OCI-LY7 (cell line): ENCODE data around the gene TLCD5. TPM values are rescaled to one million over a fixed set of nuclear protein-coding genes. Genes with fewer than 3 reads are reported as not detected.

Experiments
- BruUV-seq: library from RNA; stranded (reverse); fragments of 400-500 nt; replicated peaks from 2 replicates; lab custom pipeline; 2021; lab: Mats Ljungman, UMichigan
- CTCF ChIA-PET: fragments of 300-600 bp; sonication (Branson Sonifier 250); formaldehyde crosslinking; loops from one replicate; lab custom pipeline; 2022; ENCODE audit warnings: antibody characterized with exemption; ENCODE audit not compliant: unreplicated experiment; lab: Charles Lee
- POLR2A ChIA-PET: fragments of 300-600 bp; sonication (Branson Sonifier 250); formaldehyde crosslinking; loops from one replicate; lab custom pipeline; 2022; ENCODE audit warnings: antibody characterized with exemption; lab: Charles Lee
- DNase-seq: peaks from one replicate; pipeline ENCODE4 v3.0.0-alpha.2; 2015; ENCODE audit warnings: low spot score
- H2AFZ ChIP-seq: fragments of 200-600 bp; sonication (generic), shearing (Covaris generic); 2 replicates; pipeline ENCODE4 v1.6.1; 2014; ENCODE audit warnings: mild to moderate bottlenecking, antibody characterized with exemption, low read length, moderate library complexity
- H3K27ac ChIP-seq: fragments of 200-600 bp; sonication (generic); 2 replicates; pipeline ENCODE4 v1.5.1; 2014; ENCODE audit warnings: mixed run types, low read depth, mild to moderate bottlenecking, moderate library complexity, low read length, inconsistent platforms; ENCODE audit not compliant: poor library complexity, severe bottlenecking
- H3K36me3 ChIP-seq: fragments of 200-600 bp; sonication (generic); 2 replicates; pipeline ENCODE4 v1.6.1; 2014; ENCODE audit warnings: mild to moderate bottlenecking, antibody characterized with exemption, low read length, moderate library complexity, mixed read lengths; ENCODE audit not compliant: insufficient read depth
- H3K4me1 ChIP-seq: fragments of 200-600 bp; sonication (generic); 2 replicates; pipeline ENCODE4 v1.5.1; 2014; ENCODE audit warnings: mild to moderate bottlenecking, low read length; ENCODE audit not compliant: insufficient read depth, poor library complexity, severe bottlenecking
- H3K4me2 ChIP-seq: fragments of 200-600 bp; sonication (generic); 2 replicates; pipeline ENCODE4 v1.6.1; 2014; ENCODE audit warnings: mild to moderate bottlenecking, low read length
- H3K4me3 ChIP-seq: fragments of 200-600 bp; sonication (generic); 2 replicates; pipeline ENCODE4 v1.5.1; 2014; ENCODE audit warnings: mild to moderate bottlenecking, low read depth, low read length; ENCODE audit not compliant: poor library complexity, severe bottlenecking
- H3K79me2 ChIP-seq: fragments of 200-600 bp; sonication (generic); 2 replicates; pipeline ENCODE4 v1.6.1; 2016; ENCODE audit warnings: low read depth, mild to moderate bottlenecking, low read length, moderate library complexity, mixed read lengths; ENCODE audit not compliant: insufficient read depth
- H3K9me2 ChIP-seq: fragments of 200-600 bp; sonication (generic); 2 replicates; pipeline ENCODE4 v1.6.1; 2016; ENCODE audit warnings: mild to moderate bottlenecking, low read length, mixed read lengths; ENCODE audit not compliant: insufficient read depth
- H3K9me3 ChIP-seq: fragments of 200-600 bp; sonication (generic); 2 replicates; pipeline ENCODE4 v1.6.1; 2014; ENCODE audit warnings: mild to moderate bottlenecking, mixed run types, low read length, mixed read lengths
- H4K20me1 ChIP-seq: fragments of 200-600 bp; sonication (generic); 2 replicates; pipeline ENCODE4 v1.6.1; 2014; ENCODE audit warnings: mild to moderate bottlenecking, antibody characterized with exemption, low read length, moderate library complexity, mixed read lengths; ENCODE audit not compliant: insufficient read depth
- EZH2phosphoT487 ChIP-seq: fragments of 200-600 bp; sonication (generic); IDR thresholded peaks from 2 replicates; pipeline ENCODE4 v1.6.1; 2018; ENCODE audit warnings: low read depth, borderline replicate concordance, mild to moderate bottlenecking, mixed run types, antibody characterized with exemption, low read length, moderate library complexity, mixed read lengths
- intact Hi-C: fragments of 100-400 bp; cut with micrococcal nuclease; formaldehyde crosslinking; loops from one replicate; pipeline ENCODE4 v1.10.0; 2022; ENCODE audit not compliant: unreplicated experiment
- total RNA-seq, 2 experiments: library from RNA; depleted of rRNA in 1 of 2; stranded (reverse); fragments of >200 nt in 1 of 2; shearing (Covaris generic) in 1 of 2; gene quantifications; 2 replicates each; pipeline ENCODE4 v1.2.3, GENCODE V29; 2014 to 2022
- TF ChIP-seq, protein P1 (sequence below): fragments of 200-600 bp; sonication (generic); conservative IDR thresholded peaks from 2 replicates; pipeline ENCODE4 v1.5.1; 2014; ENCODE audit warnings: mild to moderate bottlenecking, antibody characterized with exemption, low read length, moderate library complexity, mixed read lengths

TLCD5 gene
- total RNA-seq, 2 experiments from 2014 or later = 0.60 TPM; not detected in 1

DNA sequence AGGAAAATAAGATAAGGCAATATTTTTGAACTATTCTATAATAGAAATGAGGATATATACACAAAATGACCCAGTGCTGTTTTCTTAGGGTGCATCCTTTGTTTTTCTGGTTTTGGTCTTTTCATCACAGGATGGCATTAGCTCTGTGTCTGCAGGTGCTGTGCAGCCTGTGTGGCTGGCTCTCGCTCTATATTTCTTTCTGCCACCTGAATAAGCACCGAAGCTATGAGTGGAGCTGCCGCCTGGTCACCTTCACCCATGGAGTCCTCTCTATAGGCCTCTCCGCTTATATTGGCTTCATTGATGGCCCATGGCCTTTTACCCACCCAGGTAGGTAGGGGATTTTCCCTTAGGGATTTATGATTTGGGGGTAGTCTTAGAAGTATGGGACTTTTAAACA is 2.2 kb downstream of the TLCD5 start:
- H2AFZ ChIP-seq = no peak overlapping the region
- BruUV-seq = no TSS peak
- H3K27ac ChIP-seq = no peak overlapping the region
- intact Hi-C loops = no loop called here
- CTCF ChIA-PET = no interaction called here
- no peaks in the 10 kb centered on the region for H3K9me3 ChIP-seq
- no peak for DNase-seq
- H3K4me3 ChIP-seq = no peak overlapping the region
- no peaks in the 10 kb centered on the region for H4K20me1 ChIP-seq
- no peaks in the 10 kb centered on the region for H3K79me2 ChIP-seq
- no peaks in the 10 kb centered on the region for H3K36me3 ChIP-seq
- no peaks in the 10 kb centered on the region for H3K9me2 ChIP-seq
- POLR2A ChIA-PET = no interaction called here
- TF ChIP-seq EZH2phosphoT487 = no peak
- TF ChIP-seq, protein P1, sequence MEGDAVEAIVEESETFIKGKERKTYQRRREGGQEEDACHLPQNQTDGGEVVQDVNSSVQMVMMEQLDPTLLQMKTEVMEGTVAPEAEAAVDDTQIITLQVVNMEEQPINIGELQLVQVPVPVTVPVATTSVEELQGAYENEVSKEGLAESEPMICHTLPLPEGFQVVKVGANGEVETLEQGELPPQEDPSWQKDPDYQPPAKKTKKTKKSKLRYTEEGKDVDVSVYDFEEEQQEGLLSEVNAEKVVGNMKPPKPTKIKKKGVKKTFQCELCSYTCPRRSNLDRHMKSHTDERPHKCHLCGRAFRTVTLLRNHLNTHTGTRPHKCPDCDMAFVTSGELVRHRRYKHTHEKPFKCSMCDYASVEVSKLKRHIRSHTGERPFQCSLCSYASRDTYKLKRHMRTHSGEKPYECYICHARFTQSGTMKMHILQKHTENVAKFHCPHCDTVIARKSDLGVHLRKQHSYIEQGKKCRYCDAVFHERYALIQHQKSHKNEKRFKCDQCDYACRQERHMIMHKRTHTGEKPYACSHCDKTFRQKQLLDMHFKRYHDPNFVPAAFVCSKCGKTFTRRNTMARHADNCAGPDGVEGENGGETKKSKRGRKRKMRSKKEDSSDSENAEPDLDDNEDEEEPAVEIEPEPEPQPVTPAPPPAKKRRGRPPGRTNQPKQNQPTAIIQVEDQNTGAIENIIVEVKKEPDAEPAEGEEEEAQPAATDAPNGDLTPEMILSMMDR = no peak
- H3K4me1 ChIP-seq = peaks cover 15% of the 10 kb centered on the region
- H3K4me2 ChIP-seq = no peak overlapping the region

DNA sequence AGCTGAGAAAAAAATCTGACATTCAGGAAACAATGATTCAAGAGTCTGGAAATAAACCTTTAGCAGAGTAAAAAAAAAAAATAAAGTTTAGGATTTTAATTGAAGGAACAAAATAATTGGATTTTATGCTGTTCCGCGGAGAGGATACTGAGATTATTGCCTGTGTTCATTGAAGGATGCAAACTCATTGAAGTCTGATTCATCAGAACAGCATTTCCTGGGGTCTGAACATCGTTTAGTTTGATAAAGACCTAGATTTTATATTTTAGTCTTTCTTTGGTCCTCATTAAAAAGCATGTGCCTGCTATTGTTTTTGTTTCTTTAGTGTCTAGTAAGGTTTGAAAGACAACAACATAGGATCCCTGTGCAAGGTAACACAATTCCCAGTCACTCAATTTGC is 4.5 kb downstream of the TLCD5 start:
- Histone ChIP-seq H2AFZ (no peak overlapping the region), H3K4me1 (peaks cover 18% of the 10 kb centered on the region), H4K20me1 (no peaks in the 10 kb centered on the region; the same call in 1 of the 2 replicates), H3K4me3 (no peak overlapping the region), H3K27ac (no peak overlapping the region), H3K9me2 (no peaks in the 10 kb centered on the region), H3K9me3 (no peaks in the 10 kb centered on the region), H3K36me3 (no peaks in the 10 kb centered on the region), H3K4me2 (no peak overlapping the region), H3K79me2 (no peaks in the 10 kb centered on the region)
- no peak for DNase-seq
- ChIA-PET POLR2A (no interaction called here), CTCF (no interaction called here)
- BruUV-seq = no TSS peak
- TF ChIP-seq, protein P1 = no peak
- TF ChIP-seq EZH2phosphoT487 = no peak
- intact Hi-C loops = no loop called here

DNA sequence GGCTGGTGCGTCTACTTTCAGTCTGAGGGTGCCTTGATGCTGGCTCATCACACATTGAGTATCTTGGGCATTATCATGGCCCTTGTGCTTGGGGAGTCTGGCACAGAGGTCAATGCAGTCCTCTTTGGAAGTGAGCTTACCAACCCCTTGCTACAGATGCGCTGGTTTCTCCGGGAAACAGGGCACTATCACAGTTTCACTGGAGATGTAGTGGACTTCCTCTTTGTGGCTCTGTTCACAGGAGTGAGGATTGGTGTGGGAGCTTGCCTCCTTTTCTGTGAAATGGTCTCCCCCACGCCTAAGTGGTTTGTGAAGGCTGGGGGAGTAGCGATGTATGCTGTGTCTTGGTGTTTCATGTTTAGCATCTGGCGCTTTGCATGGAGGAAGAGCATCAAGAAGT is 4.9 kb downstream of the TLCD5 start:
- H2AFZ ChIP-seq = no peak overlapping the region
- no peak overlapping the region for H3K27ac ChIP-seq
- DNase-seq = no peak
- no peaks in the 10 kb centered on the region for H3K9me2 ChIP-seq
- CTCF ChIA-PET = no interaction called here
- no peaks in the 10 kb centered on the region; the same call in 1 of the 2 replicates for H4K20me1 ChIP-seq
- H3K4me1 ChIP-seq = peaks cover 17% of the 10 kb centered on the region
- POLR2A ChIA-PET = no interaction called here
- intact Hi-C loops = loop anchor here (10.0 kb wide), 2 partner anchors 295 to 355 kb away; no protein-coding TSS in a partner anchor
- no peak overlapping the region for H3K4me2 ChIP-seq
- H3K4me3 ChIP-seq = no peak overlapping the region
- BruUV-seq = no TSS peak
- no peak for TF ChIP-seq EZH2phosphoT487
- TF ChIP-seq, protein P1 = no peak
- no peaks in the 10 kb centered on the region for H3K9me3 ChIP-seq
- no peaks in the 10 kb centered on the region for H3K36me3 ChIP-seq
- H3K79me2 ChIP-seq = no peaks in the 10 kb centered on the region
